Bronchial epithelial cell (primary cell): ENCODE results near the gene HPX. TPM values are rescaled to one million over a fixed set of nuclear protein-coding genes. Genes with fewer than 3 reads are reported as not detected.

Source experiments
- DNase-seq: peaks from one replicate; pipeline ENCODE4 v3.0.0-alpha.2; 2010; ENCODE audit warnings: low read depth
- FAIRE-seq: peaks from 2 replicates; lab custom pipeline; 2011; peaks lifted over from hg19 to GRCh38; lab: Jason Lieb, UNC
- H3K27me3 ChIP-seq: 2 replicates; pipeline ENCODE4 v1.5.1; 2011; ENCODE audit warnings: low read length; ENCODE audit not compliant: control insufficient read depth, insufficient read depth
- H3K36me3 ChIP-seq: 2 replicates; pipeline ENCODE4 v1.5.1; 2011; ENCODE audit warnings: low read length; ENCODE audit not compliant: control insufficient read depth, insufficient read depth
- H3K4me3 ChIP-seq: 2 replicates; pipeline ENCODE4 v1.5.1; 2011; ENCODE audit warnings: mild to moderate bottlenecking, low read depth, low read length, control low read depth
- CTCF ChIP-seq: IDR thresholded peaks from 2 replicates; pipeline ENCODE4 v1.5.1; 2011; ENCODE audit warnings: mild to moderate bottlenecking, moderate library complexity, low read length, control low read depth, inconsistent platforms; ENCODE audit not compliant: insufficient read depth, severe bottlenecking
- total RNA-seq: library from RNA; depleted of rRNA; stranded (reverse); fragments of >200 nt; gene quantifications from 2 replicates; pipeline ENCODE4 v1.2.1, GENCODE V29; 2014

HPX gene
- total RNA-seq, 1 donor from 2014 or later: 0.26 TPM

- no peak for DNase-seq
- no peak for TF ChIP-seq CTCF
- FAIRE-seq: no peak
- Histone ChIP-seq H3K36me3 (peaks cover 16% of the 10 kb centered on the region), H3K4me3 (no peak overlapping the region), H3K27me3 (no peaks in the 10 kb centered on the region)
Measured at GRCh38 chr11:6453152-6453551, 12.4 kb upstream of the HPX start.

GRCh38 chr11:6452219-6452618 is 11.4 kb upstream of the HPX start:
- Histone ChIP-seq H3K4me3 (no peak overlapping the region), H3K27me3 (no peaks in the 10 kb centered on the region), H3K36me3 (peaks cover 16% of the 10 kb centered on the region)
- FAIRE-seq (no peak), DNase-seq (no peak)
- no peak for TF ChIP-seq CTCF

GRCh38 chr11:6448574-6448973 is 7.8 kb upstream of the HPX start:
- no peak overlapping the region for H3K4me3 ChIP-seq
- no peak for TF ChIP-seq CTCF
- peaks cover 5% of the 10 kb centered on the region for H3K36me3 ChIP-seq
- H3K27me3 ChIP-seq: no peaks in the 10 kb centered on the region
- FAIRE-seq: no peak
- DNase-seq: no peak

- H3K27me3 ChIP-seq: no peaks in the 10 kb centered on the region
- DNase-seq: peak; percentile 36
- H3K4me3 ChIP-seq: no peak overlapping the region
- no peak for FAIRE-seq
- peak; percentile 90 for TF ChIP-seq CTCF
- no peaks in the 10 kb centered on the region for H3K36me3 ChIP-seq
Measured at GRCh38 chr11:6443269-6444003, 2.6 kb upstream of the HPX start.

- DNase-seq (no peak), FAIRE-seq (no peak)
- no peaks in the 10 kb centered on the region for H3K27me3 ChIP-seq
- H3K36me3 ChIP-seq: no peaks in the 10 kb centered on the region
- H3K4me3 ChIP-seq: no peak overlapping the region
- no peak for TF ChIP-seq CTCF
Measured at GRCh38 chr11:6442441-6442840, 1.7 kb upstream of the HPX start.
